ENCODE results near the gene E4F1. TPM values are rescaled to one million over a fixed set of nuclear protein-coding genes. Genes with fewer than 3 reads are reported as not detected.

The E4F1 gene
- total and polyA plus RNA-seq, 3 donors from 2014 or later, result 20.0 to 69.4 (median 57.4) TPM

- 66% methylated on average over 17 of the region's 17 CpGs; no CpG with 5 or more reads in 1 of the 2 donors for WGBS, 2 donors
- no peak for DNase-seq
- H3K27me3 ChIP-seq, result no peaks in the 10 kb centered on the region
- TF ChIP-seq POLR2A (IDR thresholded peaks at IDR 0.05), result no peak
- H3K4me3 ChIP-seq, result no peak overlapping the region
- H3K4me1 ChIP-seq, result no peaks in the 10 kb centered on the region
- H3K9me3 ChIP-seq, result no peaks in the 10 kb centered on the region
- no peaks in the 10 kb centered on the region for H3K36me3 ChIP-seq (ENCODE audit: low read depth, missing control alignments)
- no peak overlapping the region for H3K27ac ChIP-seq
- intact Hi-C loops (cut with DNase I; ENCODE audit: low total_unique reads), result no loop called here
These were observed 36.2 kb upstream of the E4F1 start for GRCh38 chr16:2187212-2187611.

- intact Hi-C loops (cut with DNase I; ENCODE audit: low total_unique reads), result no loop called here
- TF ChIP-seq CTCF (IDR thresholded peaks at IDR 0.05), result no peak
- Histone ChIP-seq H3K4me3 (no peak overlapping the region), H3K27ac (no peak overlapping the region), H3K27me3 (no peaks in the 10 kb centered on the region), H3K4me1 (no peaks in the 10 kb centered on the region), H3K36me3 (ENCODE audit: low read depth, missing control alignments) (no peaks in the 10 kb centered on the region), H3K9me3 (no peaks in the 10 kb centered on the region)
- WGBS, 2 donors, result 96% methylated on average over 8 of the region's 8 CpGs
- no peak for DNase-seq
These were observed 35.0 kb upstream of the E4F1 start for GRCh38 chr16:2188395-2188794.

GRCh38 chr16:2189252-2189893 is 34.0 kb upstream of the E4F1 start:
- Histone ChIP-seq H3K27me3 (no peaks in the 10 kb centered on the region), H3K4me3 (no peak overlapping the region), H3K36me3 (ENCODE audit: low read depth, missing control alignments) (no peaks in the 10 kb centered on the region), H3K9me3 (no peaks in the 10 kb centered on the region), H3K27ac (no peak overlapping the region), H3K4me1 (no peaks in the 10 kb centered on the region)
- WGBS, 2 donors, result 94 to 96% methylated on average over 6 to 25 of the region's 25 CpGs
- DNase-seq, result no peak
- intact Hi-C loops (cut with DNase I; ENCODE audit: low total_unique reads), result no loop called here
- TF ChIP-seq CTCF (IDR thresholded peaks at IDR 0.05) (no peak), POLR2A (IDR thresholded peaks at IDR 0.05) (no peak)

GRCh38 chr16:2190002-2190658 is 33.3 kb upstream of the E4F1 start:
- H3K27me3 ChIP-seq, result no peaks in the 10 kb centered on the region
- TF ChIP-seq POLR2A (IDR thresholded peaks at IDR 0.05), result no peak
- no peak for TF ChIP-seq CTCF (IDR thresholded peaks at IDR 0.05)
- no peaks in the 10 kb centered on the region for H3K9me3 ChIP-seq
- peaks cover 2% of the 10 kb centered on the region for H3K4me1 ChIP-seq
- no peak for DNase-seq
- no peak overlapping the region for H3K27ac ChIP-seq
- WGBS, 2 donors, result 64 to 90% methylated on average over 2 to 19 of the region's 24 CpGs
- no peaks in the 10 kb centered on the region for H3K36me3 ChIP-seq (ENCODE audit: low read depth, missing control alignments)
- no peak overlapping the region for H3K4me3 ChIP-seq
- intact Hi-C loops (cut with DNase I; ENCODE audit: low total_unique reads), result no loop called here

GRCh38 chr16:2190659-2191445 is 32.5 kb upstream of the E4F1 start:
- DNase-seq, result no peak
- intact Hi-C loops (cut with DNase I; ENCODE audit: low total_unique reads), result no loop called here

More at GRCh38 chr16:2190659-2191445, 32.5 kb upstream of the E4F1 start:
- 59 to 69% methylated on average over 7 to 24 of the region's 25 CpGs for WGBS, 2 donors
- Histone ChIP-seq H3K9me3 (no peaks in the 10 kb centered on the region), H3K4me1 (peaks cover 9% of the 10 kb centered on the region), H3K27me3 (no peaks in the 10 kb centered on the region), H3K27ac (no peak overlapping the region), H3K36me3 (ENCODE audit: low read depth, missing control alignments) (no peaks in the 10 kb centered on the region), H3K4me3 (no peak overlapping the region)
- TF ChIP-seq POLR2A (IDR thresholded peaks at IDR 0.05), result no peak
- TF ChIP-seq CTCF (IDR thresholded peaks at IDR 0.05), result no peak

Data from testis (tissue), 3 donors.